ENCODE measurements around the gene HSD17B14.

- TF ChIP-seq POLR2A (IDR thresholded peaks at IDR 0.05; ENCODE audit: extremely low read depth, insufficient read length): no peak
- TF ChIP-seq, protein P1, sequence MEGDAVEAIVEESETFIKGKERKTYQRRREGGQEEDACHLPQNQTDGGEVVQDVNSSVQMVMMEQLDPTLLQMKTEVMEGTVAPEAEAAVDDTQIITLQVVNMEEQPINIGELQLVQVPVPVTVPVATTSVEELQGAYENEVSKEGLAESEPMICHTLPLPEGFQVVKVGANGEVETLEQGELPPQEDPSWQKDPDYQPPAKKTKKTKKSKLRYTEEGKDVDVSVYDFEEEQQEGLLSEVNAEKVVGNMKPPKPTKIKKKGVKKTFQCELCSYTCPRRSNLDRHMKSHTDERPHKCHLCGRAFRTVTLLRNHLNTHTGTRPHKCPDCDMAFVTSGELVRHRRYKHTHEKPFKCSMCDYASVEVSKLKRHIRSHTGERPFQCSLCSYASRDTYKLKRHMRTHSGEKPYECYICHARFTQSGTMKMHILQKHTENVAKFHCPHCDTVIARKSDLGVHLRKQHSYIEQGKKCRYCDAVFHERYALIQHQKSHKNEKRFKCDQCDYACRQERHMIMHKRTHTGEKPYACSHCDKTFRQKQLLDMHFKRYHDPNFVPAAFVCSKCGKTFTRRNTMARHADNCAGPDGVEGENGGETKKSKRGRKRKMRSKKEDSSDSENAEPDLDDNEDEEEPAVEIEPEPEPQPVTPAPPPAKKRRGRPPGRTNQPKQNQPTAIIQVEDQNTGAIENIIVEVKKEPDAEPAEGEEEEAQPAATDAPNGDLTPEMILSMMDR (IDR thresholded peaks at IDR 0.05; ENCODE audit: low read depth, low read length): no peak
Observed at GRCh38 chr19:48819366-48819816, 16.9 kb downstream of the HSD17B14 start.

Measured in NB4 (cell line).